ENCODE measurements around the gene ZBTB20. TPM values are rescaled to one million over a fixed set of nuclear protein-coding genes. Genes with fewer than 3 reads are reported as not detected.

The ZBTB20 gene
- polyA plus RNA-seq, 3 donors, result 1.3 to 3.2 (median 2.0) TPM

- TF ChIP-seq CTCF (IDR thresholded peaks at IDR 0.05), result no peak
- Histone ChIP-seq H3K27me3 (ENCODE audit: control insufficient read depth in 2 of 2, insufficient read depth in 2 of 2, low read length in 2 of 2) (no peaks in the 10 kb centered on the region), H4K20me1 (ENCODE audit: insufficient read depth, low read length) (no peaks in the 10 kb centered on the region), H2AFZ (ENCODE audit: insufficient read depth, low read depth, low read length, poor library complexity, severe bottlenecking) (no peak overlapping the region), H3K4me2 (replicated peaks; ENCODE audit: extremely low read depth, low read length, poor library complexity, severe bottlenecking) (no peak overlapping the region), H3K9ac (ENCODE audit: insufficient read depth, low read length, poor library complexity, severe bottlenecking) (no peak overlapping the region), H3K27ac (ENCODE audit: low read depth in 1 of 2, low read length in 2 of 2) (no peak overlapping the region), H3K4me1 (ENCODE audit: control insufficient read depth in 1 of 2, insufficient read depth in 2 of 2, low read length in 2 of 2) (no peaks in the 10 kb centered on the region), H3K79me2 (ENCODE audit: insufficient read depth, low read length) (no peaks in the 10 kb centered on the region), H3K36me3 (replicated peaks in 1 of 2; ENCODE audit: control insufficient read depth in 1 of 2, insufficient read depth in 2 of 2, low read length in 2 of 2) (no peaks in the 10 kb centered on the region), H3K4me3 (replicated peaks in 1 of 3; ENCODE audit: low read depth in 2 of 3, low read length in 3 of 3) (no peak overlapping the region), H3K9me3 (replicated peaks in 1 of 2; ENCODE audit: control insufficient read depth in 1 of 2, insufficient read depth in 1 of 2, low read length in 2 of 2) (no peaks in the 10 kb centered on the region)
- 100% methylated on average over 1 of the region's 1 CpG for WGBS (ENCODE audit: insufficient coverage)
- no peaks in the 10 kb centered on the region for H3K36me3 Mint-ChIP-seq
- no peak for DNase-seq
- no peak overlapping the region for H3K4me3 Mint-ChIP-seq
- H3K4me1 Mint-ChIP-seq, result no peaks in the 10 kb centered on the region
- intact Hi-C loops (cut with micrococcal nuclease), result no loop called here
- no peak overlapping the region for H3K27ac Mint-ChIP-seq
- H3K9me3 Mint-ChIP-seq, result peaks cover 2 to 11% (median 6%) of the 10 kb centered on the region in 7 donors
- H3K27me3 Mint-ChIP-seq (ENCODE audit: low read depth in 3 of 3), result no peaks in the 10 kb centered on the region
Measured at GRCh38 chr3:114985776-114986175, 161.3 kb downstream of the ZBTB20 start.

GRCh38 chr3:114983248-114983647 lies 163.8 kb downstream of the ZBTB20 start:
- Mint-ChIP-seq H3K4me3 (no peak overlapping the region), H3K4me1 (no peaks in the 10 kb centered on the region), H3K36me3 (no peaks in the 10 kb centered on the region), H3K9me3 (peaks cover 0 to 1% (median 0%) of the 10 kb centered on the region in 7 donors), H3K27me3 (ENCODE audit: low read depth in 3 of 3) (no peaks in the 10 kb centered on the region), H3K27ac (no peak overlapping the region)
- Histone ChIP-seq H3K27ac (ENCODE audit: low read depth in 1 of 2, low read length in 2 of 2) (no peak overlapping the region), H3K4me2 (replicated peaks; ENCODE audit: extremely low read depth, low read length, poor library complexity, severe bottlenecking) (no peak overlapping the region), H3K27me3 (ENCODE audit: control insufficient read depth in 2 of 2, insufficient read depth in 2 of 2, low read length in 2 of 2) (no peaks in the 10 kb centered on the region), H3K79me2 (ENCODE audit: insufficient read depth, low read length) (no peaks in the 10 kb centered on the region), H3K9ac (ENCODE audit: insufficient read depth, low read length, poor library complexity, severe bottlenecking) (no peak overlapping the region), H2AFZ (ENCODE audit: insufficient read depth, low read depth, low read length, poor library complexity, severe bottlenecking) (no peak overlapping the region), H3K4me3 (replicated peaks in 1 of 3; ENCODE audit: low read depth in 2 of 3, low read length in 3 of 3) (no peak overlapping the region), H4K20me1 (ENCODE audit: insufficient read depth, low read length) (no peaks in the 10 kb centered on the region), H3K4me1 (ENCODE audit: control insufficient read depth in 1 of 2, insufficient read depth in 2 of 2, low read length in 2 of 2) (no peaks in the 10 kb centered on the region), H3K36me3 (replicated peaks in 1 of 2; ENCODE audit: control insufficient read depth in 1 of 2, insufficient read depth in 2 of 2, low read length in 2 of 2) (no peaks in the 10 kb centered on the region), H3K9me3 (replicated peaks in 1 of 2; ENCODE audit: control insufficient read depth in 1 of 2, insufficient read depth in 1 of 2, low read length in 2 of 2) (no peaks in the 10 kb centered on the region)
- WGBS (ENCODE audit: insufficient coverage), result 100% methylated on average over 1 of the region's 6 CpGs
- intact Hi-C loops (cut with micrococcal nuclease), result no loop called here
- no peak for TF ChIP-seq CTCF (IDR thresholded peaks at IDR 0.05)
- no peak for DNase-seq

Data from CD14-positive monocyte (primary cell).